NCI-H82 (cell line): ENCODE results near the gene CACNA1G.

Source experiments
- DNase-seq: peaks from one replicate; lab custom pipeline; 2025; lab: John Stamatoyannopoulos, UW

The CACNA1G gene

DNA sequence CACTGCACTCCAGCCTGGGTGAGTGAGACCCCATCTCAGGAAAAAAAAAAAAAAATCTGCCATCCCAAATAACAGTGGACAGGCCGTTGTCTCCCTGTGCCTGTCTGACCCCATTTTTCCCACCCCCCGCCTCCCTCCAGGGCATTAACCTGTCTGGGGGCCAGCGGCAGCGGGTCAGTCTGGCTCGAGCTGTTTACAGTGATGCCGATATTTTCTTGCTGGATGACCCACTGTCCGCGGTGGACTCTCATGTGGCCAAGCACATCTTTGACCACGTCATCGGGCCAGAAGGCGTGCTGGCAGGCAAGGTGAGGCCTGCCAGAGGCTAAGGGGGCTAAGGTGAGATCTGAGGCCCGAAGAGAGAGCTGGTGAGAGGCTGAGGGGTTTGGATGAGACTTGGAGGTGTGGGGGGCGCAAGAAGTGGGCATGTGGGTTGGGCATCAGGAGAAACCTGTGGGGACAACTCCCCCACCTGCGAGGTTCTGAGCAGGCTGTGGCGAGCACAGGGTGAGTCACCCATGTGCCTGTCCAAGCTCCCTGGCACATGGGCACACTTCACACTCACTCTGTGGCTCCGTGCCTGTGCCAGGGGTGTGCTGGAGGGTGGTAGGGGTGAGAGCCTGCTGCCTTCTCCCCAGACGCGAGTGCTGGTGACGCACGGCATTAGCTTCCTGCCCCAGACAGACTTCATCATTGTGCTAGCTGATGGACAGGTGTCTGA, 112.5 kb downstream of the CACNA1G start:
- DNase-seq = no peak

DNA sequence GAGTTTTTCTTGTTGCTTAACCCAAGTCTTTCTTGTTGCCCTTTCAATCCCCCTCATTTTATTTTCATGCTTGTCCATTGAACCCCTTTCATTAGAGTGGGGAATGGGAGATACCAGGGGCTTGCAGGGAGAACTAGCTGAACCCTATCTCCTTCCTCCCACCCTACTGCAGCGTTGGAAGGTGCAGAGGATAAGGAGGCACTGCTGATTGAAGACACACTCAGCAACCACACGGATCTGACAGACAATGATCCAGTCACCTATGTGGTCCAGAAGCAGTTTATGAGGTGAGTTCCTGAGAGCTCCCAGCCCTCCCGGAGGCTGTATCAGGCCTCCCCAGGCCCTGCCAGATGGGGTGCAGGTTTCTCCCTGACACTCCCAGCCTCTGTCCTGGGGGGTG, 114.7 kb downstream of the CACNA1G start:
- DNase-seq = no peak

DNA sequence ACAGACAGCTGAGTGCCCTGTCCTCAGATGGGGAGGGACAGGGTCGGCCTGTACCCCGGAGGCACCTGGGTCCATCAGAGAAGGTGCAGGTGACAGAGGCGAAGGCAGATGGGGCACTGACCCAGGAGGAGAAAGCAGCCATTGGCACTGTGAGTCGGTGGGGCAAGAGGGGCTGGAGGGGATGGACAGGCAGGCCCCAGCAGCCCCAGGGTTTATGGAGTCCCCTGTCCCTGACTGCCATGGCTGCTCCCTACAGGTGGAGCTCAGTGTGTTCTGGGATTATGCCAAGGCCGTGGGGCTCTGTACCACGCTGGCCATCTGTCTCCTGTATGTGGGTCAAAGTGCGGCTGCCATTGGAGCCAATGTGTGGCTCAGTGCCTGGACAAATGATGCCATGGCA, 115.1 kb downstream of the CACNA1G start:
- DNase-seq = no peak

DNA sequence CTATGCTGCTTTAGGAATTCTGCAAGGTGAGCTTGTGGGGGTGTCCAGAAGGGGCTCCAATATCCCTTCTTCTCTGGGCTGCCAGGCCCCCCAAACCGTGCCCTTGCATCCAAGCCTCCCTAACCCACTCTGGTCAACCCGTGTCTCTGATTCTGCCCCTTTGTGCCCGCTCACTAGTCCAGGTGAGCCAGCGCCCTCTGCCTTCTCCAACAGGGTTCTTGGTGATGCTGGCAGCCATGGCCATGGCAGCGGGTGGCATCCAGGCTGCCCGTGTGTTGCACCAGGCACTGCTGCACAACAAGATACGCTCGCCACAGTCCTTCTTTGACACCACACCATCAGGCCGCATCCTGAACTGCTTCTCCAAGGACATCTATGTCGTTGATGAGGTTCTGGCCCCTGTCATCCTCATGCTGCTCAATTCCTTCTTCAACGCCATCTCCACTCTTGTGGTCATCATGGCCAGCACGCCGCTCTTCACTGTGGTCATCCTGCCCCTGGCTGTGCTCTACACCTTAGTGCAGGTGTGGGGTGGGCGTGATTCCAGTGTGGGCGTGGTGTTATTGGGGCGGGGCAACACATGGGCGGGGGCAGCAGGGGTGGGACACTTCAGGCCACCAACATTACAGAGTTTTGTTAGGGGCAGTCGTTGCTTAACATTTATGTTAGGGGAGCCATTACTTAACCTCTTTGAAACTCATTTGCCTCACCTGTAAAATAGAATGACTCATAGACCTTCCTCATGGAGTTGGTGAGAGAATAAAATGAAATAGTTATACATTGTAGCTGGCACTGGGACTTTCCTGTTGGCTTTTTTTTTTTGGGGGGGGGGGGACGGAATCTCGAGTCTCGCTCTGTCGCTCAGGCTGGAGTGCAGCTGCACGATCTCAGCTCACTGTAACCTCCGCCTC, 115.8 kb downstream of the CACNA1G start:
- no peak for DNase-seq
